Spinal cord (tissue), 10 donors: ENCODE data around the gene SCAMP5. TPM values are rescaled to one million over a fixed set of nuclear protein-coding genes. Genes with fewer than 3 reads are reported as not detected.

Experiments used
- DNase-seq, 6 donors: peaks; one replicate each; pipeline versions ENCODE4 v3.0.0 to v3.0.0-alpha.2; 2013 to 2015; ENCODE audit warnings: low spot score in 6 of 6, low read depth in 4 of 6
- H3K27ac ChIP-seq: one replicate; pipeline ENCODE4 v1.5.1; 2013; ENCODE audit warnings: low read depth, low read length, control low read depth
- H3K27me3 ChIP-seq: one replicate; pipeline ENCODE4 v1.6.1; 2013; ENCODE audit warnings: low read length; ENCODE audit not compliant: control insufficient read depth, insufficient read depth
- H3K36me3 ChIP-seq: one replicate; pipeline ENCODE4 v1.6.1; 2013; ENCODE audit warnings: low read length; ENCODE audit not compliant: control insufficient read depth, insufficient read depth
- H3K4me1 ChIP-seq: one replicate; pipeline ENCODE4 v1.6.1; 2013; ENCODE audit warnings: low read length; ENCODE audit not compliant: control insufficient read depth, insufficient read depth
- H3K4me3 ChIP-seq: one replicate; pipeline ENCODE4 v1.5.1; 2013; ENCODE audit warnings: low read depth, low read length, control low read depth
- H3K9me3 ChIP-seq: one replicate; pipeline ENCODE4 v1.6.1; 2013; ENCODE audit warnings: low read length; ENCODE audit not compliant: control insufficient read depth, insufficient read depth
- WGBS: methylation state at CpG from one replicate; pipeline ENCODE4 v1.1.5; 2013; ENCODE audit warnings: missing lambda C conversion rate; ENCODE audit not compliant: insufficient coverage; 5-methylcytosine and 5-hydroxymethylcytosine counted together
- polyA plus RNA-seq, 2 donors: library from polyadenylated mRNA; unstranded; fragments of 120-200 nt; gene quantifications; one replicate each; pipeline ENCODE4 v1.2.1, GENCODE V29; 2013; ENCODE audit not compliant: insufficient read length in 2 of 2
- total RNA-seq, 2 donors: library from RNA; depleted of rRNA in 1 of 2; stranded (reverse); fragments of 120-200 nt in 1 of 2; fragments of >200 nt in 1 of 2; gene quantifications; one replicate each; pipeline versions ENCODE4 v1.2.3 to v1.2.4, GENCODE V29; 2013 to 2014
- donor health status: healthy.

The SCAMP5 gene
- total and polyA plus RNA-seq, 4 donors, result 28.4 to 178 (median 103) TPM

DNA sequence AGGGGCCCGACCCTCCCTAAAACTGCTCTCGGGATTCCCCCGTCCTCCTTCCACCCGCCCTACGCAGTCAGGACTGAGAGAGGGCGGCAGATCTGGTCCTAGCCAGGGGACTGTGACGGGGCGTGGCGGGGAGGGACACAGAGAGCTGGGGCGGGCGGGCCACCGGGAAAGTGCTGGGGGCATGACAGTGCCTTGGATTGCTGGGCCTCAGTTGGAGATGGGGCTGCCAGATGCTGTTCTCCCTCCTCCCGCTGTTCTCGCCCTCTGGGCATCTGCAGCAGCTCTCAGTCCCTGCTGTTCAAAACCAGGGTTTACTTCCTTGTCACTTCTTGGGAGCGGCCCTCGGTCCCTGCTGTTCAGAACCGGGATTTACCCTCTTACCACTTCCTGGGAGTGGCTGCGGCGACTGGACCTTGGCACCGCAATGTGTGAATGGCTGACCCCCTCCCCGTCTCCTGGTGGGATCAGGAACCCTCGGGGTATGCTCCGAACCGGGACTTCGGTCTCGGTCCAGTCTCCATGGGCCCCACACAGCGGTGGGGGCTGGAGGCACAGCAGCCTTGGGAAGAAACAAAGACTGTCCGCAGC is 36.9 kb upstream of the SCAMP5 start:
- Histone ChIP-seq H3K9me3 (no peaks in the 10 kb centered on the region), H3K27me3 (peaks cover 40% of the 10 kb centered on the region), H3K4me3 (peak overlapping the region; percentile 65), H3K4me1 (peaks cover 53% of the 10 kb centered on the region), H3K36me3 (no peaks in the 10 kb centered on the region), H3K27ac (no peak overlapping the region)
- under 1% methylated on average over 26 of the region's 28 CpGs for WGBS
- peak in 1 of 6 donors; percentile 74 for DNase-seq

DNA sequence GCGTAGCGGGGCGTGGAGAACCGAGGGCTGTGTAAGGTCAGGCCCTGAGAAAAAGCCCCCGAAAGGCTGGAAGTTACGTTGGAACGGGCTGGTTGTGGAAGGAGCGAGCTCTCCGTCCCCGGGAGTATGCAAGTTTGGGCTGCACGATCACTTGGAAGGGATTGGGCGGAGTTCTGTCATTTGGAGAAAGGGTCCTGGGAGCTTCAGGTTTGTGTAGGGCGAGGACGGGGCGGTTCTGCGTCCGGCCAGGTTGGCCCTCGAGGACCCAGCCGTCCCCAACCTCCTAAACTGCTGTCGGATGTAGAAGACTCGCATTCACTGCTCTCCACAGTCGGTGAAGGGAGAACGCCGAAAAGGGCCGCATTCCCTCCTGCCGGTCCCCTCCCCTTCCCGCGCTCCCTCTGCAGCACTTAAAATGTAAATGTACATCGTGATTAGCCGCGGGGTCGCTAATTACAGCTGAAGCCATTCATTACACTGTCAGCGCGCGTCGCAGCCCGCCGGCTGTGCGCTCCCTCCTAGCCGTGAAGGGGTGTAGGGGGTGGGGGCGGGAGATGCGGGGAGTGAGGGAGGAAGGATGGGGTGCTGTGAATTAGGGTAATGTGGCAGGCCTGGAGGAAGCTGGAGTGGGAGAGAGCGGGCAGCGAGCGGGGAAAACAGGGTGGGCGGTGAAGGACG is 36.3 kb upstream of the SCAMP5 start:
- Histone ChIP-seq H3K27me3 (peaks cover 40% of the 10 kb centered on the region), H3K4me1 (peaks cover 52% of the 10 kb centered on the region), H3K9me3 (no peaks in the 10 kb centered on the region), H3K27ac (no peak overlapping the region), H3K36me3 (no peaks in the 10 kb centered on the region), H3K4me3 (peak overlapping the region; percentile 65)
- DNase-seq, result peak in 2 of 6 donors; percentile 86 to 94
- WGBS, result 2% methylated on average over 44 of the region's 47 CpGs

DNA sequence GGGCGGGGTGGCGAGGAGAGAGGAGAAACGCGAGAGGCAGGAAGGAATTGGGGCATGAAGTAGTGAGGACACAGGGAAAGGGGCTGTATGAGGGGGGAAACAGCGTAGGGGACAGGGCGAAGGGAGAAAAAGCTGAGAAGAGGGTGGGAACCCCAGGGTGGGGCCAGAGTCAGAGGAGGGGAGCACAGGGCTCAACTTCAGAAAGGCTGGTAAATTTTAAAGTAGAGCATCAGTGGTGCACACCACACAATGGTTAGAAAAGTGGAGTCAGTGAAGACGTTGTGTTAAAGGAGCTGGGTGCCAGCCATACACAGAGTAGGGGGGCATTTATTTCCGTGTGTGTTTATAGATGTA is 35.8 kb upstream of the SCAMP5 start:
- H3K4me3 ChIP-seq, result peak overlapping the region; percentile 65
- DNase-seq, result no peak
- H3K4me1 ChIP-seq, result peaks cover 50% of the 10 kb centered on the region
- no peak overlapping the region for H3K27ac ChIP-seq
- no peaks in the 10 kb centered on the region for H3K36me3 ChIP-seq
- H3K27me3 ChIP-seq, result peaks cover 40% of the 10 kb centered on the region
- WGBS, result 9% methylated on average over 6 of the region's 8 CpGs
- H3K9me3 ChIP-seq, result no peaks in the 10 kb centered on the region

DNA sequence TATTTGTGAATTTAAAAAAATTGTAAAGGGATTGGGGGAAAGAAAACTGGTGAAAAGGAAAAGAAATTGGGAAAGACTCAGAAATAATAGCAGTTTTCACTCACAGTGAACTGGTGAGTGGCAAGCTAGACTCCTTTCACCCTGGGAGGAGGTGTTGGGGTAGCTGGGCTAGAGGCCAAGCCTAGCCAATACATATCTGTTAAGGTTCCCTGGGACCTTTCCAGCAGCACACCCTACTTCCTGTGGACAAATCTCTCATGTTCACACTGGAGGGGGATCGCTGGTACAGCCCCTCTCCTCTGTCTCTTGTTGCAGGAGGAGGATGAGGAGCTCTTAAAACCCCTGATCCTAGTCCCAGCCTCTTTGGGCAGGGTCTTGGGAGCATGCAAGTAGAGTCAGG is 35.1 kb upstream of the SCAMP5 start:
- no CpG with 5 or more reads among the region's 1 CpG for WGBS
- Histone ChIP-seq H3K36me3 (no peaks in the 10 kb centered on the region), H3K4me1 (peaks cover 43% of the 10 kb centered on the region), H3K4me3 (no peak overlapping the region), H3K27ac (no peak overlapping the region), H3K27me3 (peaks cover 37% of the 10 kb centered on the region), H3K9me3 (no peaks in the 10 kb centered on the region)
- DNase-seq, result no peak

DNA sequence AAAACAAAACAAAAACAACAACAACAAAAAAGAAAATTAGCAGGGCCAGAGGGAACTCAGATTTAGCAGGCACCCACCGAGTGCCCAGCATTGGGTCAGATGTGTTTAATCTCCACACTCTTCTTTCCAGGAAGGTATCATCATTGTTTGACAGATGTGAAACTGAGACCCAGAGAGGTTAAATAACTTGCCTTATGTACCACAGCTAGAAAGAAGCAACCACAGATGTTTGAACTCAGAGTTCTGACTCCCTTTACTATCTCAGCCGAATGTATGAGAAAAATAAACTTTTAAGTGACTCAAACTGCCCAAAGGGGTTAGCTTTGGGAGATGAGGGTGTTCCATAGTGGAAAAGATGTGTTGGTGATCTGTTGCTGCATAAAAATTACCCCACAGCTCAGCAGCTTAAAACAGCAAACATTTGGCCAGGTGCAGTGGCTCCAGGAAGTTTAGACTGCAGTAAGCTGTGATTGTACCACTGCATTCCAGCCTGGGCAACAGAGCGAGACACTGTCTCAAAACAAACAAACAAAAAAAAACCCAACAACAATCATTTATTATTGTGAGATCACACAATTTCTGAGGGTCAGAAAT is 34.3 kb upstream of the SCAMP5 start:
- no peak for DNase-seq
- Histone ChIP-seq H3K27me3 (peaks cover 30% of the 10 kb centered on the region), H3K9me3 (no peaks in the 10 kb centered on the region), H3K4me1 (peaks cover 35% of the 10 kb centered on the region), H3K4me3 (no peak overlapping the region), H3K27ac (no peak overlapping the region), H3K36me3 (no peaks in the 10 kb centered on the region)
- 80% methylated on average over 1 of the region's 3 CpGs for WGBS

DNA sequence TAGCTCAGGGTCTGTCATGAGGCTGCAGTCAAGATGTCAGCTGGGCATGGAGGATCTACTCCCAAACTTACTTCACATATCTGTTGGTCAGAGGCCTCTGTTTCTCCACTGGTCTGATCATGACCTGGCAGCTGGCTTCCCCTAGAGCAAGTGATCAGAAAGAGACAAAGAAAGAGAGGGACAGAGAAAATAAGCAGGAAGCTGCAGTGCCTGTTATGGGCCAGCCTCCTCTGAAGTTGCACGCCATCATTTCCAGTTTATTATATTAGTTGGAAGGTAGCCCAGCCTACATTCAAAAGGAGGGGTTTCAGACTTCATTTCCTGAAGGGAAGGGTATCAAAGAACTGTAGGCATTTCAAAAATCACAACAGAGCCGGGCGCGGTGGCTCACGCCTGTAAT is 33.7 kb upstream of the SCAMP5 start:
- H3K27ac ChIP-seq, result no peak overlapping the region
- DNase-seq, result no peak
- H3K36me3 ChIP-seq, result no peaks in the 10 kb centered on the region
- peaks cover 30% of the 10 kb centered on the region for H3K27me3 ChIP-seq
- H3K4me3 ChIP-seq, result no peak overlapping the region
- H3K9me3 ChIP-seq, result no peaks in the 10 kb centered on the region
- peaks cover 33% of the 10 kb centered on the region for H3K4me1 ChIP-seq
- no CpG with 5 or more reads among the region's 5 CpGs for WGBS

DNA sequence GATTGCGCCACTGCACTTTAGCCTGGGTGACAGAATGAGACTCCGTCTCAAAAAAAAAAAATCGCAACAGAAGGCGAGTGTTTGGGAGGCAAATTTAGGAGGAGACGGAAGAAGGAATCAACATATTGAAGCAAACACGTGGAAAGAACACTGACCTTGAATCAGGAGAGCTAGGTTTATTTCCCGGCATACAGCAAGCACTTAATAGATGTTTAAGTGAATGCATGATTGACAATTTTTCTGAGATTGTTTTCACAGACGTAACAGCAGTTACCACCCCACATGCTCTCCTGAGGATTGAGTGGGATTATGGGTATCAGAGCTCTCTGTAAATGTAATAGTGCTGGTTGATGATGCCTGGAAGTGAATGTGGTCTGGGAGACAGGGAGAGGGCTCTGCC is 33.1 kb upstream of the SCAMP5 start:
- Histone ChIP-seq H3K36me3 (no peaks in the 10 kb centered on the region), H3K27ac (no peak overlapping the region), H3K4me3 (no peak overlapping the region), H3K27me3 (peaks cover 25% of the 10 kb centered on the region), H3K9me3 (no peaks in the 10 kb centered on the region), H3K4me1 (peaks cover 28% of the 10 kb centered on the region)
- DNase-seq, result no peak
- 94% methylated on average over 6 of the region's 8 CpGs for WGBS

DNA sequence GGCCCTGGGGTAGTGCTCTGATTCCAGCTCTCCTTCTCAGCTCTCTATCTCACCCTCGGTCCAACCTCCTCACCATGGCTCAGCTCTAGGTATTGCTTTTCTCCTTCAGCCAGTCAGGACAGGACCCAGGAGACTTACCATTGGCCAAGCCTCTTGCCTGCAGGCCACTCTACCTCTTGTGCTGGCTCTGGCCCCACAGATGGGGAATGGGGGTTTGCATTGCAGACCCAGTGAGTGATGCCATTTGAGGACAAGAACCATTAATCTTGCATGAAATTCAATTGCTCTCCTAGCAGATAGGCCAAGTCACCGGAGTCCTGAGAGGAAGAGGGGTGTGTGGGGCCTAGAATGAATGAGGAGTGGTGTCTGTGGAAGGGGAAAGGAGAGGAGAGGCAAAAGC is 32.7 kb upstream of the SCAMP5 start:
- 53% methylated on average over 2 of the region's 2 CpGs for WGBS

DNA sequence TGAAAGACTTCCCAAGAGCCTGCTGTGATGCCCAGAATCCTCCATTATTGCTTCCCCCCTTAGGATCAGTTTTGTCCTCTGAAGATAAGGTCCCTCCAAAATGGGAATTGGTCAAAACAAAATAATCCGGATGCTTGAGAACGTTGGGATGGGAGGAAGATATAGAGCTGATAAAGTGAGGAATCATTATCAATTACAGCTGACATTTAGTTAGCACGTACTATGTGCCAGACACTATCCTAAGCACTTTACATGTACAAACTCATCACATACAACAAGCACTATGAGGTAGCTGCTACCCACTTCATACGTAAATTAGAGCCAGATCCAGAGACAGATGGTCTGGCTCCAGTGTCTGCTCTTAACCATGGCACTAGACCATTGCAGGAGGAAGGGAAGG is 32.1 kb upstream of the SCAMP5 start:
- Histone ChIP-seq H3K27ac (no peak overlapping the region), H3K4me3 (no peak overlapping the region), H3K4me1 (peaks cover 18% of the 10 kb centered on the region), H3K9me3 (no peaks in the 10 kb centered on the region), H3K27me3 (peaks cover 15% of the 10 kb centered on the region), H3K36me3 (no peaks in the 10 kb centered on the region)
- WGBS, result 84% methylated on average over 2 of the region's 4 CpGs
- no peak for DNase-seq

More for the DNA sequence above, 32.7 kb upstream of the SCAMP5 start:
- Histone ChIP-seq H3K27ac (no peak overlapping the region), H3K4me1 (peaks cover 23% of the 10 kb centered on the region), H3K9me3 (no peaks in the 10 kb centered on the region), H3K36me3 (no peaks in the 10 kb centered on the region), H3K4me3 (no peak overlapping the region), H3K27me3 (peaks cover 20% of the 10 kb centered on the region)
- no peak for DNase-seq

DNA sequence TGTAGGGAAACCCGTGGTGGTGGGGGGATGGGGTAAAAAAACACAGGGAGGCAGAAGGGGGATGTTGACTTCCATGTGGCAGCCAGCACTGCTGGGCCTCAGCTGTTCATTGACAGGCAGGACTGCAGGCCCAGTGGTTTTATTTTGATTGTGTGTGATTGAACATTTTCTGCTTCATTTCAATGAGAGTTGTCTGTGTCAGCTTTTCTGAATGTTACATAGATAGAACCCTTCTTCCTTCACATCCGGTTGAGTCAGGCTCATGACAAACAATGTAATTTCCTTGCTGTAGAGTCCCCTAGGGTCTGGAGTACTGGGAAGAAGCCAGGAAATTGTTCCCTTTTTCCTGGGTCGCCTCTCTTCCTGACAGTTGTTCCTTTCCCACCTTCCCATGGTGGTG is 30.6 kb upstream of the SCAMP5 start:
- H3K36me3 ChIP-seq, result no peaks in the 10 kb centered on the region
- no peak overlapping the region for H3K27ac ChIP-seq
- H3K4me3 ChIP-seq, result no peak overlapping the region
- H3K27me3 ChIP-seq, result peaks cover 2% of the 10 kb centered on the region
- no peak for DNase-seq
- H3K4me1 ChIP-seq, result peaks cover 3% of the 10 kb centered on the region
- WGBS, result 0% methylated on average over 1 of the region's 3 CpGs
- no peaks in the 10 kb centered on the region for H3K9me3 ChIP-seq
